ENCODE results near the gene TUBA4B. TPM values are rescaled to one million over a fixed set of nuclear protein-coding genes. Genes with fewer than 3 reads are reported as not detected.

TUBA4B gene
- total RNA-seq, 3 donors from 2014 or later, result not detected

GRCh38 chr2:219248845-219249202 lies 4.2 kb upstream of the TUBA4B start:
- ATAC-seq (no peak), DNase-seq (no peak)
- Histone ChIP-seq H3K4me1 (ENCODE audit: low read depth) (peaks cover 63% of the 10 kb centered on the region), H3K9me3 (no peaks in the 10 kb centered on the region), H3K4me3 (no peak overlapping the region), H3K36me3 (ENCODE audit: low read depth) (no peaks in the 10 kb centered on the region)
- TF ChIP-seq CTCF (IDR thresholded peaks at IDR 0.05), result no peak
- intact Hi-C loops (cut with DNase I, micrococcal nuclease), result no loop called here

GRCh38 chr2:219249203-219249980 lies 3.7 kb upstream of the TUBA4B start:
- intact Hi-C loops (cut with DNase I, micrococcal nuclease), result no loop called here
- H3K4me1 ChIP-seq (ENCODE audit: low read depth), result peaks cover 64% of the 10 kb centered on the region
- no peaks in the 10 kb centered on the region for H3K9me3 ChIP-seq
- peak; percentile 90 to 96 (median 90) for DNase-seq
- peak; percentile 70 for ATAC-seq
- H3K4me3 ChIP-seq, result no peak overlapping the region
- no peaks in the 10 kb centered on the region for H3K36me3 ChIP-seq (ENCODE audit: low read depth)
- TF ChIP-seq CTCF (IDR thresholded peaks at IDR 0.05), result no peak

- TF ChIP-seq CTCF (IDR thresholded peaks at IDR 0.05), result no peak
- DNase-seq, result peak in 2 of 3 donors; percentile 41 to 61
- Histone ChIP-seq H3K4me1 (ENCODE audit: low read depth) (peaks cover 63% of the 10 kb centered on the region), H3K4me3 (no peak overlapping the region), H3K9me3 (no peaks in the 10 kb centered on the region), H3K36me3 (ENCODE audit: low read depth) (no peaks in the 10 kb centered on the region)
- ATAC-seq, result no peak
- intact Hi-C loops (cut with DNase I, micrococcal nuclease), result no loop called here
These were observed 2.8 kb upstream of the TUBA4B start for GRCh38 chr2:219250049-219250781.

GRCh38 chr2:219251656-219252055 lies 1.4 kb upstream of the TUBA4B start:
- no peak for TF ChIP-seq CTCF (IDR thresholded peaks at IDR 0.05)
- Histone ChIP-seq H3K9me3 (no peaks in the 10 kb centered on the region), H3K4me1 (ENCODE audit: low read depth) (peaks cover 59% of the 10 kb centered on the region), H3K36me3 (ENCODE audit: low read depth) (no peaks in the 10 kb centered on the region), H3K4me3 (no peak overlapping the region)
- DNase-seq, result no peak
- no peak for ATAC-seq
- intact Hi-C loops (cut with DNase I, micrococcal nuclease), result no loop called here

- ATAC-seq, result no peak
These were observed 959 bp upstream of the TUBA4B start for GRCh38 chr2:219252084-219252483.

More at GRCh38 chr2:219252084-219252483, 959 bp upstream of the TUBA4B start:
- Histone ChIP-seq H3K9me3 (no peaks in the 10 kb centered on the region), H3K4me1 (ENCODE audit: low read depth) (peaks cover 56% of the 10 kb centered on the region), H3K36me3 (ENCODE audit: low read depth) (no peaks in the 10 kb centered on the region), H3K4me3 (no peak overlapping the region)
- intact Hi-C loops (cut with DNase I, micrococcal nuclease), result no loop called here
- TF ChIP-seq CTCF (IDR thresholded peaks at IDR 0.05), result no peak
- no peak for DNase-seq
